DOHH2 (cell line): ENCODE results near the gene UVSSA.

Experiments
- H3F3A ChIP-seq: fragments of 200-600 bp; sonication (generic), shearing (Covaris generic); 2 replicates; pipeline ENCODE4 v1.6.0; 2016; ENCODE audit warnings: antibody characterized with exemption, mild to moderate bottlenecking; ENCODE audit not compliant: control insufficient read depth, insufficient read depth
- H3K27ac ChIP-seq: fragments of 200-600 bp; sonication (generic); 2 replicates; pipeline ENCODE4 v1.5.1; 2014; ENCODE audit warnings: low read depth, mild to moderate bottlenecking, low read length, moderate library complexity
- H3K27me3 ChIP-seq: fragments of 200-600 bp; sonication (generic); 2 replicates; pipeline ENCODE4 v1.6.1; 2014; ENCODE audit warnings: mild to moderate bottlenecking, low read length, mixed read lengths; ENCODE audit not compliant: control insufficient read depth
- H3K36me3 ChIP-seq: fragments of 200-600 bp; sonication (generic); 2 replicates; pipeline ENCODE4 v1.6.1; 2014; ENCODE audit warnings: mild to moderate bottlenecking, low read length, moderate library complexity, mixed read lengths; ENCODE audit not compliant: control insufficient read depth
- H3K4me1 ChIP-seq: fragments of 200-600 bp; sonication (generic); 2 replicates; pipeline ENCODE4 v1.6.1; 2014; ENCODE audit warnings: mild to moderate bottlenecking, low read length, mixed read lengths; ENCODE audit not compliant: control insufficient read depth
- H3K4me2 ChIP-seq: fragments of 200-600 bp; sonication (generic); 2 replicates; pipeline ENCODE4 v1.6.0; 2014; ENCODE audit warnings: mild to moderate bottlenecking, low read length, moderate library complexity
- H3K4me3 ChIP-seq: fragments of 200-600 bp; sonication (generic); 2 replicates; pipeline ENCODE4 v1.5.1; 2014; ENCODE audit warnings: mild to moderate bottlenecking, low read length, mixed read lengths
- H3K79me2 ChIP-seq: fragments of 200-600 bp; sonication (generic); 2 replicates; pipeline ENCODE4 v1.6.1; 2014; ENCODE audit warnings: mild to moderate bottlenecking, low read length, mixed read lengths; ENCODE audit not compliant: control insufficient read depth
- H3K9me2 ChIP-seq: fragments of 200-600 bp; sonication (generic); replicated peaks from 2 replicates; pipeline ENCODE4 v1.6.1; 2014; ENCODE audit warnings: mild to moderate bottlenecking, low read length, mixed read lengths; ENCODE audit not compliant: control insufficient read depth
- H3K9me3 ChIP-seq: fragments of 200-600 bp; sonication (generic); 2 replicates; pipeline ENCODE4 v1.6.1; 2014; ENCODE audit warnings: antibody characterized with exemption, low read length, mixed read lengths; ENCODE audit not compliant: control insufficient read depth, insufficient read depth
- H4K20me1 ChIP-seq: fragments of 200-600 bp; sonication (generic); 2 replicates; pipeline ENCODE4 v1.6.0; 2014; ENCODE audit warnings: low read depth, mild to moderate bottlenecking, antibody characterized with exemption, low read length, moderate library complexity; ENCODE audit not compliant: control insufficient read depth, insufficient read depth
- CTCF ChIP-seq: fragments of 200-600 bp; sonication (generic); IDR thresholded peaks from one replicate; pipeline ENCODE4 v1.5.1; 2014; ENCODE audit warnings: antibody characterized with exemption, mild to moderate bottlenecking, low read depth, low read length; ENCODE audit not compliant: poor library complexity, severe bottlenecking
- EZH2phosphoT487 ChIP-seq: fragments of 200-600 bp; sonication (generic); IDR thresholded peaks from 2 replicates; pipeline ENCODE4 v1.6.1; 2017; ENCODE audit warnings: borderline replicate concordance, mild to moderate bottlenecking, antibody characterized with exemption, low read length, moderate library complexity, mixed read lengths

UVSSA gene

GRCh38 chr4:1381944-1382541 is 35.0 kb downstream of the UVSSA start:
- Histone ChIP-seq H3F3A (no peaks in the 10 kb centered on the region), H3K9me3 (no peaks in the 10 kb centered on the region), H3K27ac (no peak overlapping the region), H3K27me3 (no peaks in the 10 kb centered on the region), H3K4me3 (no peak overlapping the region), H3K79me2 (no peaks in the 10 kb centered on the region), H3K4me1 (no peaks in the 10 kb centered on the region), H4K20me1 (no peaks in the 10 kb centered on the region), H3K9me2 (no peaks in the 10 kb centered on the region), H3K4me2 (no peak overlapping the region), H3K36me3 (no peaks in the 10 kb centered on the region)
- TF ChIP-seq CTCF (no peak), EZH2phosphoT487 (no peak)

DNA sequence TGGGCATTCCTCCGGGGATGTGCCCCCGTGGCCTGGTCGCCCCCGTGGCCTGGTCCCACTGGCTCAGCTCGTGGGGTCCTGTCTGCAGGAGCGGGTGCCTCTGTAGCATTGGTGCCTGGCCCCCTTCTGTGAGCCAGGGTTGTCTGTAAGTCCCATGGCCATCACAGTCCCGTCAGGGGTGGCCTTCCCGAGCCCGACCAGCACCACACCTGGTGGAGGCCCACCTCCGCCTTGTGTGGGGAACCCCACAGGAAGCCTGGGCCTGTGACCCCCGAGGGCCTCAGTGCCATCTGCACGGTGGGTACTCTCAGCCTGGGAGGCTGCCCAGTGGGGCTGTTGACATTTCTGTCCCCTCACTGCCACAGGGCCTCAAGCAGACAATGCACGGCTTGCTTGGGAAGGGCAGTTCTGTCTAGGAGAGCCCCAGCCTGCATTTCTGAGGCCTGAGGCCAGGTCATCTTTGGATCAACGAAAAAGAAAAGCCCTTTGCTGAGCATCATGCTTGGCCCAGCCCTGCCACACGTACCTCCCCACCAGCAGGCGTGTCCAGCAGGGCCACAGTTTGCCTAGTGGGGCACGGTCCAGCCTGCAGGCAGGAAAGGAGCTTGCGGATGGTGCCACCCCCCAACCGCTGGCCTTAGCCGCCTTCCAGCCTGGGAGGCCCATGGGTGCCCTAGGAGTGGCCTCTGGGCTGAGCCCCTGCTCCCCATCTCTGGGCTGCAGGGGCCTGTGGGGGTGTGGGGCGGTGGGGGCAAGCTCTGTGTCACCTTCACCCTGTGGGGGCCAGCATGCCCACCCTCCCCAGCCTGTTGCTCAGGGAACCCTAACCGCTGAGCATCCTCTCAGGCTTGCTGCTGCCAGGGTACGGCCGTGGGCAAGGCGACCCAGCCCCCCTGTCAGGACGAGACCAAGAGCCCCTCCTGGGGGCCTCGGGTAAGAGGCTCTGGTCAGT is 36.0 kb downstream of the UVSSA start:
- Histone ChIP-seq H3K9me2 (no peaks in the 10 kb centered on the region), H3K36me3 (no peaks in the 10 kb centered on the region), H3K4me2 (no peak overlapping the region), H3F3A (no peaks in the 10 kb centered on the region), H3K9me3 (no peaks in the 10 kb centered on the region), H3K27me3 (no peaks in the 10 kb centered on the region), H3K4me3 (no peak overlapping the region), H3K27ac (no peak overlapping the region), H3K4me1 (no peaks in the 10 kb centered on the region), H4K20me1 (no peaks in the 10 kb centered on the region), H3K79me2 (no peaks in the 10 kb centered on the region)
- TF ChIP-seq CTCF, result no peak
- TF ChIP-seq EZH2phosphoT487, result no peak

DNA sequence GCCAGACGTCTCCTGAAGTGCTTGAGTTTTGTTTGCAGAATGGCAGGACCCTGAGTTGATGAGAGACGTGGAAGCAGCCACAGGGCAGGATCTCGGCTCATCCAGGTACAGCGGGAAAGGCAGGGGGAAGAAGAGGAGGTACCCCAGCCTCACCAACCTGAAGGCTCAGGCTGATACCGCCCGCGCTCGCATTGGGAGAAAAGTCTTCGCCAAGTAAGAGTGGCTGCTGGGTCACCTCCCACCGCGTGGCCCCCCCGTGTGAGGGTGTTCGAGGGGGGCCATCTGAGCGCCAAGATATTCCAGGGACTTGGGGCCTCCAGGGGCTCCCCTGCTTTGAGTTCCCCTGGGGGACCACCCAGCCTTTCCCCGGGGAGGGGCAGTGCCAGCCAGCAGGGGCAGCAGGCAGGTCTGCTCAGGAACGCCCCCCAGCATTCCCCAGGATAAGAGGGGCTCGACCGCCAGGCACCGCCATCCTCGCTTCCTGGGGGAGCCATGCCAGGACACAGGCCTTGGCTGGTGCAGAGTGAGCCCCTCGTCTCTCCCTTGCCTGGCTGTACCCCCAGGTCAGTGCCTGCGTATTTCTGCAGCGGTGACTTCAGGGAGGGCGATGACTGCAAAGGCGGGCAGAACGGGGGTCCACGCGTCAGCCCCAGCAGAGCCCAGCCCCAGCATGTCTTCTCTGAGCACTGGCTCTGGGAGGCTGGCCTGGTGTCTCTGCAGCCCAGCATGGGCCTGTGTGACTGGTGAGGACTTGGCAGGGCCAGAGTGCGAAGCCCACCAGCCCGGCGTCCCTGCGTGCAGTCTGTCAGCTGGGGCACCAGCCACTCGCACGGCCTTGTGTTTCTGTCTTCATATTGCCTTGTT is 37.0 kb downstream of the UVSSA start:
- no peak for TF ChIP-seq EZH2phosphoT487
- no peak for TF ChIP-seq CTCF
- no peak overlapping the region for H3K4me3 ChIP-seq
- H3K79me2 ChIP-seq, result no peaks in the 10 kb centered on the region

More for the DNA sequence above, 37.0 kb downstream of the UVSSA start:
- Histone ChIP-seq H3K9me3 (peaks cover 7% of the 10 kb centered on the region; the same call in 1 of the 2 replicates), H3K27me3 (no peaks in the 10 kb centered on the region), H3K9me2 (no peaks in the 10 kb centered on the region), H3K36me3 (peaks cover 3% of the 10 kb centered on the region; the same call in 1 of the 2 replicates), H3K4me1 (no peaks in the 10 kb centered on the region), H4K20me1 (no peaks in the 10 kb centered on the region), H3F3A (no peaks in the 10 kb centered on the region), H3K4me2 (no peak overlapping the region), H3K27ac (no peak overlapping the region)
